MG63 (cell line): ENCODE data around the gene ADAM22. TPM values are rescaled to one million over a fixed set of nuclear protein-coding genes. Genes with fewer than 3 reads are reported as not detected.

ENCODE experiments used
- DNase-seq: peaks from one replicate; pipeline ENCODE4 v3.0.0-alpha.2; 2020
- H3K27me3 ChIP-seq: fragments of 250-450 bp; sonication (Bioruptor Pico); 2 replicates; pipeline ENCODE4 v1.5.1; 2020; ENCODE audit warnings: mild to moderate bottlenecking, moderate library complexity
- H3K36me3 ChIP-seq: fragments of 250-450 bp; sonication (Bioruptor Pico); 2 replicates; pipeline ENCODE4 v1.5.1; 2020; ENCODE audit warnings: mild to moderate bottlenecking, moderate library complexity
- H3K4me3 ChIP-seq: fragments of 250-450 bp; sonication (Bioruptor Pico); 2 replicates; pipeline ENCODE4 v1.5.1; 2020; ENCODE audit warnings: mild to moderate bottlenecking, moderate library complexity
- H3K9me3 ChIP-seq: fragments of 250-450 bp; sonication (Bioruptor Pico); 2 replicates; pipeline ENCODE4 v1.5.1; 2020; ENCODE audit warnings: mild to moderate bottlenecking, moderate library complexity
- total RNA-seq: library from RNA; depleted of rRNA; stranded (reverse); fragments of >200 nt; shearing (Covaris generic); gene quantifications from 2 replicates; pipeline ENCODE4 v1.2.3, GENCODE V29; 2014; ENCODE audit warnings: low replicate concordance

The ADAM22 gene
- total RNA-seq, 1 experiment from 2014 or later = not detected

DNA sequence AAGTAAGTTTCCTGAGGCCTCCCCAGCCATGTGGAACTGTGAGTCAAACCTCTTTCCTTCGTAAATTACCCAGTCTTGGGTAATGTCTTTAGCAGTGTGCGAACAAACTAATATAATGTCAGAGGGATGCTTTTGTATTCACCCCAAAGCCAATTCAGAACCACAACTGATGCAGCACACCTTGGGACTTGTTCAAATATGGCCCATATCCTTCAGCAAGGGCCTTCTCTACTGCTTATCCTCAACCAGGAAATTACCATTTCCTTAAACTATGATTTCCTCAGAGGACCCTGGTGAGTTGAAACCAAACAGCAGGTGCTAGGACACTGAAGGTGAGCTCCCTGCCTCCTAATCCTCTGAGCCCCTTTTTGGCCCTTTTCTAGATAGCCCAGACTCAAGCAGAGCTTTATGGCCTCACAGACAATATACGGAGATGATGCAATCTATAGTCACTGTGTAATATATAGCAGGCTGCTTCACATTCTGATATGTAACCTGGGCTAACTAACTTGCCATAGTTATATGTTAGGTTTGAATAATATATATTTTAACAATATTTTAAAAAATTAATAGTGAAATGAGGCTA, 270.6 kb downstream of the ADAM22 start:
- Histone ChIP-seq H3K9me3 (no peaks in the 10 kb centered on the region), H3K36me3 (peaks cover 29% of the 10 kb centered on the region), H3K27me3 (no peaks in the 10 kb centered on the region), H3K4me3 (no peak overlapping the region)
- no peak for DNase-seq

DNA sequence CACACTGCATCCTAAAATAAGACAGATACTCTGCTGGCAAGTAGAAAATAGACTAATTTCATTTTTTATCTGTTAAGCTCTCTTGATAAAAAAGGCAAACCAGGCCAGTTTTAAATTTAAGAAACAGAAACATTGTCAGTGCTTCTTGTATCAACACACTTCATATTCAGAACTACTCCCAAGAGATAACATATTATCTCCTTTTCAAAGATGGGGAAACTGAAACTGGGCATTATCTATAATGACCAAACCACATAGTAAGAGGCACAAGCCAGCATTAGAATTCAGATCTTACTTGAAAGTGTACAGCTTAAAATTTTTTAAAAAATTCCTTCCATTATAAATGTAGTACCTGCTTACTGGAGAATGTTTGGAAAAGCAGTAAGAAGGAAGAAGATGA, 271.1 kb downstream of the ADAM22 start:
- Histone ChIP-seq H3K27me3 (no peaks in the 10 kb centered on the region), H3K4me3 (no peak overlapping the region), H3K36me3 (peaks cover 29% of the 10 kb centered on the region), H3K9me3 (no peaks in the 10 kb centered on the region)
- DNase-seq = no peak

DNA sequence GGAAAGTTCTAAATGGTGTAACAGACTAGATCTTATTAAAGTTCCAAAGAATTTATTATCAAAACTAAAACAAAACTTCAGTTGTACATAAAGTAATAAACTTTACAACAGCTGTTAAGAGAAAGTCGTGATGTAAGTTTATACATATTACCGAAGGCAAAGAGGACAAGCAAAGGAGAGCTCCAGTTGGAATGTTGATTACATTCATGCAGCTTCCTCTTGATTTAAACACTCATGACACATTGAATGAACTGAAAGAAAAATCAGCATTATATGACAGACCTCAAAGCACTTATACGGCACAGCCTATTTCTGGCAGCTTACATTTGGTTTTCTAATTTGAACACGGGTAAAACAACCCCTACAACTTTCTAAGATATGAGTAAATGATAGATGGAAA, 272.2 kb downstream of the ADAM22 start:
- no peaks in the 10 kb centered on the region for H3K9me3 ChIP-seq
- H3K27me3 ChIP-seq = no peaks in the 10 kb centered on the region
- DNase-seq = no peak
- peaks cover 29% of the 10 kb centered on the region for H3K36me3 ChIP-seq
- H3K4me3 ChIP-seq = no peak overlapping the region

DNA sequence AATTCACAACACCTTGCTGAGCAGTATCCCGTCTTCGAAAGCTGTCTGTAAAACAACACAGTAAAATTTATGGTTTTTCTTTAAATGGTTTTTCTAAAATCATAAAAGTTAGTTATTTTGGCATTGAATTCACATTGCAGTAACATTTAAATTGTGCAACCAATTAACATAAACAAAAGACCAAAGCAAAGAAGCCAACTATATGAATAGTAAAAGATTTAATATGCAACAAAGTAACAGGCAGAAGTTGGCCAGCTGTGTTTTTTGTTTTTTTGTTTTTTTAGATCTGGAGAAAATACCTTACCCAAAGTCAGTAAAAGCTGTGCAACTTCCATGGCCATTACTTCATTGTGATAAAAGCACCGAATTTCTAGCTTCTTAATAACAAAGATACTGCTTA, 274.5 kb downstream of the ADAM22 start:
- peaks cover 32% of the 10 kb centered on the region for H3K36me3 ChIP-seq

DNA sequence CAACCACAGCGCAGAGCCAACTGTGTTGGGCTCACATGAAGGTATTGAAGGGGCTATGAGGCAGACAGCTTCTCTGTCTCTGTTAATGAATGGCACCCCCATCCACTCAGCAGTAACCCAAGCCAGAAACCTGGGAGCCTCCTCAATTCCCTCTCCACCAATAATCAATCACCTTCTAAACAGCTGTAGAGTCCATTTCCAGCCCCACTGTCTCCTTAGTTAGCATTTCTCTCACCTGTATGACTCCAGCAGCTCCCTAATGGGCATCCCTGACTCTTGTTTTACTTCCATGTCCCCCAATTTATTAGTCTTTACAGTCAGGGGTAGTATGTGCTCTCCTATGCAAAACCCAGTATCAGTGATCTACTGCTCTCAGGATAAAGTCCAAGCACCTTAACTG, 278.9 kb downstream of the ADAM22 start:
- DNase-seq = no peak
- H3K9me3 ChIP-seq = no peaks in the 10 kb centered on the region
- H3K4me3 ChIP-seq = no peak overlapping the region
- H3K27me3 ChIP-seq = no peaks in the 10 kb centered on the region
- H3K36me3 ChIP-seq = peaks cover 38% of the 10 kb centered on the region

More for the DNA sequence above, 274.5 kb downstream of the ADAM22 start:
- H3K9me3 ChIP-seq = no peaks in the 10 kb centered on the region
- H3K4me3 ChIP-seq = no peak overlapping the region
- DNase-seq = no peak
- no peaks in the 10 kb centered on the region for H3K27me3 ChIP-seq

DNA sequence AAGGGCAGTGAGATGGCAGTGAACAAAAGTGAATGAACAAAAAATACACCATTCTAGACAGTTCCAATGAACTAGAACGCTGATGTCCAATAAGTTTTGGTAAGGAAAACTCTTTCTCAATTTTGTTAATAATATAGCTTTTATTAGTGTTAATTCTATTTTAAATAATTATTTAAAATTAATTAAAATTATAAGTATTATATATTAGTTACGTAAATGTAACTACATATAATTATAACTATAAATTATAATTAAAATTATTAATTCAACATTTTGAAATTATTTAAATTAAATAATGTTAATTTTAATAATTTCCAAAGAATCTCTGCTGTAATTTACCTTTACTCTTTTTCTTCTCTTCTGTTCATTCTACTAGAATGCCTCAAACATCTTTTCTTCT, 280.4 kb downstream of the ADAM22 start:
- no peaks in the 10 kb centered on the region for H3K9me3 ChIP-seq
- no peak for DNase-seq
- peaks cover 29% of the 10 kb centered on the region for H3K36me3 ChIP-seq
- H3K27me3 ChIP-seq = no peaks in the 10 kb centered on the region
- no peak overlapping the region for H3K4me3 ChIP-seq

DNA sequence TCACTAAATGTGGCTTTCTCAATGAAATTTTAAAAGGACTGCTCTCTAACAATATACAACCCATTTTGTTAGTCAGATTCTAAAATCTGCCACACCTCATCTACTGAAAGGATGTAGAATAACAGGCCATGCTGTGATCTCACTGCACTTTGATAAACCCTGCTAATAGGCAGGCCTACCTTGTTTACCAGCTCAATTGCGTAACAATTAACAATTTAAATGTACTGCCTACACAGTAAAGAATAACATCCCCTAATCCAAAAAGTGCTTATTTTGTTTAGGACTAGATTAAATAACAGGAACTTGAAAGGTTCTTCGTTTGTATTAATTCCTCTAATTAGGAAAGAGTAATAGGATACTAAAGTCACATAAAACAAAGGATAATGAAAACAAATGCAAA, 281.2 kb downstream of the ADAM22 start:
- DNase-seq = no peak
- Histone ChIP-seq H3K36me3 (peaks cover 29% of the 10 kb centered on the region), H3K9me3 (no peaks in the 10 kb centered on the region), H3K27me3 (no peaks in the 10 kb centered on the region), H3K4me3 (no peak overlapping the region)

DNA sequence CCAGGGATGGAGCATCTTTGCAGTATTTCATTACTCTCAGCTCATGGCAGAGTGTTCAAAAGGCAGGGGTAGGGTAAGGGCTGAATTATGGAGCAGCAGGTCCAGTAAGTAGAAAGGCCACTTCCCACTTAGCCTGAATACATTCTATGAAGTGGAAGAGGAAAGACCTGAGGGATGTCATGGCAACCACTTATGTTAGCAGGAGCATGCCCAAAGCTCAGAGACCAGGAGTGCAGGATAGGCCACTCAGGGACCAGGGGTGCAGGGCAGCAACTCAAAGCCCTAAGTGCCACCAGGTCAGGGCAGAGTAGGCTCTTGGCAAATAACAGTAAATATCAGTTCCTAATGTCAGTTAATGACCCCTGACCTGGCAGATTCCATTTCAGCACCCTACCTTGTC, 282.2 kb downstream of the ADAM22 start:
- peaks cover 29% of the 10 kb centered on the region for H3K36me3 ChIP-seq
- no peak for DNase-seq
- no peaks in the 10 kb centered on the region for H3K9me3 ChIP-seq
- H3K4me3 ChIP-seq = no peak overlapping the region
- no peaks in the 10 kb centered on the region for H3K27me3 ChIP-seq

DNA sequence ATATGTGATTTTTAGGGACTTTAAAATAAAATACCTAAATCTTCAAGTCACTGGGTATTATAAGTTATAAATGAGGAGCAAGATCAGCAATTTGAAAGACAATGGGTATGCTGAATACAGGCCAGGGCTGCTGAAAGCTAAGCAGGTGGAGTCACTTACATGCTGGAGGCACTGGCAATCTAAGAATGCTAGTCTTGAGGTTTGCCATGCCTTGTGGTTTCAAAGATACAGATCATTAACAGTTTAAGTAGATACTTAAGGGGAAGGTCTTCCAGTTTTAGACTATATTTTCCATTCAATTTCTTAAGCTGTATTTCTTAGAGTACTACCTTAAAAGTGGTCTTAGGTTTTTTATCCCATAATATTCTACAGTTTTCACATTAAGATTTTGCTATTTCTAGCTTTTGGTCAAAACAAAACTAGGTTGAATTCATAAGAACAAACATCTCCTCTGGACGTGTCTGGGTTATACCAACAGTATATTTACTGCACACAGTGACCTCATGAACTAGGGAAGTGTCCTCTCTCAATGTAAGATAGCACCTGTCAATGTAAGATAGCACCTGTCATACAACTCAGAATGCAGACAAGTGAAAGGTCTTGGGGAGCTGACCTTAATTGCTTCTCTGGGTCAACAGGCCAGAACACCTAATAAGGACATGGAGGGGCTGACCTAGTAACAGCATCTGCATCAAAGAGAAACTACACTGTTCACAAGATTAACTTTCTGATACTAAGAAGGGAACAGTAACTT, 283.8 kb downstream of the ADAM22 start:
- Histone ChIP-seq H3K4me3 (peak overlapping the region; percentile 79), H3K36me3 (peaks cover 25% of the 10 kb centered on the region), H3K9me3 (no peaks in the 10 kb centered on the region), H3K27me3 (no peaks in the 10 kb centered on the region)
- no peak for DNase-seq

DNA sequence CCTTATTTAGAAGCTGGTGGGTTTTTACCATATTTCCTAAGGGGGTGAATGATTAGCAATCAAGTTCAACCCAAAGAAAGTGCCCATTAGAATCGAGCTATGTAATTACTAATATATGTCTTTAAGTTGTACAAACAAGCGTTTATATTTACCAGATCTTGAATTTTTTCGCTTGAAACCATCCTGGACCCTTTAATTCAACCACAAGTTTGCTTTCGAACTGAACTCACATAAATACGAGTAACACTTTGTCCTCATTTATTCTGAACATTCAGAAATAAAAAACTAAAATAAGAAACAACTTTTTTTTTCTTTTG, 284.3 kb downstream of the ADAM22 start:
- DNase-seq = no peak
- H3K4me3 ChIP-seq = peak overlapping the region; percentile 79
- no peaks in the 10 kb centered on the region for H3K27me3 ChIP-seq
- H3K36me3 ChIP-seq = peaks cover 25% of the 10 kb centered on the region
- H3K9me3 ChIP-seq = no peaks in the 10 kb centered on the region

DNA sequence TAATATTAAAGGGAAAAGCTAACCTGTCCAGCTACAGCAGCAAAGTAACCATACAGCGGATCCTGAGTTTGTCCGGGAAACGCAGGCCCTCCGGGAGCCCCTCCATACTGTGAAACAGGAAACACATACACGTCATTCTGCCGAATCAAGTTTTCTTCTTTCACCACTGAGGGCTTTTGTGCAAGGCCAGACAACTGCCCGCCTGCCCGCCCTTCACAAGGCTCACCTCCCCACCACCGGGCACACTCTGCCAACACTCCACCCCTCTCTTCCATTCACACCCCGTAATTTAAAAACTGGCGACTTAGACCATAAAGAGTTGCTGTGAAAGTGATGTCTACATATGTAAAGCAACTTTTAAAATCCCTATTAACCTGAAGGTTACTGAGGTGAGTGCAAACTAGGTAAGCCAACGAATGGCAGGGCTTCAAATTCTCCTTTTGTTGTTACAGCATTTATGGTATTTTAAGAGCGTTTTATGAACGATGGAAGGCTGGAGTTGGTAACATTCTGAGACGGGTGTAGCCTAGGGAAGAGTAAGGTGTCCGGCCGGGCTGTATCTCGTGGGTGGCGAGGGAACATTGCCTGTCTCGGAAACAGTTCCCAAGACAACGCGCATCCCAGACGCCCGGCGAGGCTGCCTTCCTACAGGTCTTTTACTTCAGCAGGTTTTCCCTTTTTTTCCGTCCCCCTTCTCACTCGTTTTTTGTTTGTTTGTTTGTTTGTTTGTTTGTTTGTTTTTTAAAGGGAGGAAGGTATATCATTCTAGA, 285.0 kb downstream of the ADAM22 start:
- Histone ChIP-seq H3K36me3 (peaks cover 25% of the 10 kb centered on the region), H3K27me3 (no peaks in the 10 kb centered on the region), H3K4me3 (peak overlapping the region; percentile 79), H3K9me3 (no peaks in the 10 kb centered on the region)
- DNase-seq = peak; percentile 38

DNA sequence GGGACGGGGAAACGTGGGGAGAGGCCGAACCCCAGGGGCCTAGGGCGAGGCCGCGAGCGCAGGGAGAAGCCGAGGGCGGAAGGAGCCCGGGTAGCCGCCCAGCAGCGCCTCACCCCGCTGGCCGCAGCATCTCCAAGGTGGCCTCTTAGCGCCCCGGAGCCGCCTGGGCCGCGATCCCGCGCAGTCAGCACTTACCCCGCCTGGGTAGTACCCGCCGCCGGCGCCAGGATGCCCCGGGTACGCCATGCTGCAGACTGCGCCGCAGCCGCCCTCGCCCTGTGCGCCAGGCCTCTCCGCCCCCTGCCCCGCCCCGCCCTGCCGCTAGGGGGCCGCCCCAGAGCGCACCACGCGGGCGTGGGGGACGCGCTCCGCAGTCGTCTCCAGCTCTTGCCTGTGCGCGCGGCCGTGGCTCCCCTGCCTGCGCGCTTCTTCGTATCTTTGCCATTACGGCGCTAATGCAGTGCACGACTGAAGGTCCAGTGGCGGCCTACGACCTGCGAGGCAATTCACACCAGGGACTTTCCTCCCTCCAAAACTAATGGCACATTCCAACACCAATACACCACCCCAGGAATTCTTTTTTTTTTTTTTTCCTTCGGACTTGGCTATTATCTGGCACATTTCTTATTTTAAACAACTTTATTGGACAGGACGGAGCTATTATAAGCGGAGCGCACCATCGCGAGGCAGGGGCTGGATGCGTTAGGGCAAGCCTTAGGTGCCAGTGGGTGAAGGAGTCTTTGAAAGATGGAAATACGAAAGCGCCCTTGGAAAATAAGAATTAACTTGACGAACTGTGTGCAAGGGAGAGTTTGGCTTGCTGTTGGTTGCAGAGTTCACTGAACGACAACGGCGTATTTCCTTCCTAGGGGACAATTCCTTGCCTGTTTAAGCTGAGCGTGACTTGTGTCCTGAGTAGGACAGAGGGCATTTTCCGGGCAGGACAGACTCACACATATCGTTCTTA, 286.0 kb downstream of the ADAM22 start, which contains the start of gene SRI:
Gene SRI (minus strand): TSS at position 258 of the 967 bp plus-strand sequence. CDS start 12 bp downstream, at position 246.
- H3K9me3 ChIP-seq = no peaks in the 10 kb centered on the region
- H3K27me3 ChIP-seq = no peaks in the 10 kb centered on the region
- H3K4me3 ChIP-seq = peak within 1 kb of the TSS; percentile 79
- peaks cover 22% of the 10 kb centered on the region for H3K36me3 ChIP-seq
- DNase-seq = peak; percentile 84

DNA sequence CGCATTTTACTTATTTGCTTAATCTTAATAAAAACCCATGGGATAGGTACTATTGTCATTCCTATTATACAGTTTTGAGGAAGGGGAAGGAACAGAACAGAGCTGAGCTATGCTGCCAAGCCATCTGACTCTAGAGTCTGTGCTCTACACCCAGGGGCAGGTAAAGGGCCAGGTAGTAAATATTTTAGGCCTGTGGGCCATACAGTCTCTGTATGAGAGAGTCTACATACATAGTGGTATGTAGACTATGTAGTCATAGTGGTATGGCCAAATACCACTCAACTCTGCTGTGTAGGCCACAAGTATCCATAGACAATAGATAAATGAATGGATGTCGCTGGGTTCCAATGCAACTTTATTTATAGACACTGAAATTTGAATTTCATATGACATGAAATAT, 289.2 kb downstream of the ADAM22 start:
- no peaks in the 10 kb centered on the region for H3K9me3 ChIP-seq

DNA sequence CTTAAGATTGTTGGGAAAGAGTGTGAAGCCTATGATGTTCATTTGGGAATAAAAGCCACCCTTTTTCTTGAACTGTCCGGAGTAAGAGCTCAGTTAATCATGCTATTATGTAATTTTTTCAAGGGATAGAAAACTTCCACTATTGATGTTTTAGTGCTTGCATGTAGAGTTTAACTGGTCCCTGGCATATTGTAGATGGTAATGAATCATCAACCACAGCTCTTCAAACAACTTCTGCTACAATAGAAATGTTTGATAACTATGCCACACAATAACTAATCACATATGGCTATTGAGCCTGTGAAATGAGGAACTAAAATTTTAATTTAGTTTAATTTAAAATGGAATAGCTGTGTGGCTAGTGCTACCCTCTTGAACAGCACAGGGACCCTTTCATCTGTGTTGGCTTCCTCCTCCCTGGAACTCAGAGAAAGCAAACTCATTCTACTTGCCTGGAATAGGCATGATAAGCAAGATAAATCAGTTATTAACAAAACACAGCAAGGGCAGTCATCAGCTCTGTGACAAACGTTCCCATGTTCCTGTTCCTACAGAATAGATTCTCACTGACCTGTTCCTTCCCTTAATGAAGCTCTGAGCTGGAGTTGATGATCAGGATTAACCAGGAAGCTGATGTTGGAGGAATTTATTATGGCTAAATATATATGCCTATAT, 290.7 kb downstream of the ADAM22 start:
- H3K9me3 ChIP-seq = peaks cover 3% of the 10 kb centered on the region; the same call in 1 of the 2 replicates
- no peaks in the 10 kb centered on the region for H3K27me3 ChIP-seq
- H3K4me3 ChIP-seq = no peak overlapping the region
- H3K36me3 ChIP-seq = no peaks in the 10 kb centered on the region
- no peak for DNase-seq

More for the DNA sequence above, 289.2 kb downstream of the ADAM22 start:
- H3K36me3 ChIP-seq = no peaks in the 10 kb centered on the region
- DNase-seq = no peak
- H3K27me3 ChIP-seq = no peaks in the 10 kb centered on the region
- no peak overlapping the region for H3K4me3 ChIP-seq

DNA sequence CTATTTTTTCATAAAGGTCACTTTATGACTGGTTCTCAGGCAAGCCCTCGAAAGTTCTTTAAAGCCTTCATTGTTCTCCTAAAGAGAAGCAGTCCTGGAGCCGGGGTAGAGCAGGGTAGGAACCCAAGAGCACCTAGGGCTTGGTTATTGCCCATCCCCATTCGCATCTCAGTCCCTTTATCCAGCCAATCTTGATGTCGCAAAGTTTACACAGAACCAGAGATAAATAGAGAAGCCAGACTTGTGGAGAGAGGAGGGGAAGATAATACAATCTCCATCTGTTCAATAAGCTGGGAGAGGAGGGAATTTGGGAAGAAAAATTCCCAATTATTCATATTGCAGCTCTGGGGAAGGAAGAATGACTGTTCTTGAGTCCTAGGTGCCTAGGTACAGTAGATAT, 292.1 kb downstream of the ADAM22 start:
- DNase-seq = no peak
- H3K9me3 ChIP-seq = peaks cover 3% of the 10 kb centered on the region; the same call in 1 of the 2 replicates
- H3K36me3 ChIP-seq = no peaks in the 10 kb centered on the region
- no peaks in the 10 kb centered on the region for H3K27me3 ChIP-seq
- H3K4me3 ChIP-seq = no peak overlapping the region
